AG09319 (cell line): Measurements from ENCODE around the gene SGK1.

ENCODE experiments used
- DNase-seq: peaks from one replicate; pipeline ENCODE4 v3.0.0-alpha.2; 2010; ENCODE audit warnings: low read depth; ENCODE audit errors: extremely low read depth
- TF ChIP-seq, protein P1 (sequence below): IDR thresholded peaks from 2 replicates; pipeline ENCODE4 v1.5.1; 2011; ENCODE audit warnings: low read depth, mild to moderate bottlenecking, inconsistent platforms, low read length, moderate library complexity

The SGK1 gene

DNA sequence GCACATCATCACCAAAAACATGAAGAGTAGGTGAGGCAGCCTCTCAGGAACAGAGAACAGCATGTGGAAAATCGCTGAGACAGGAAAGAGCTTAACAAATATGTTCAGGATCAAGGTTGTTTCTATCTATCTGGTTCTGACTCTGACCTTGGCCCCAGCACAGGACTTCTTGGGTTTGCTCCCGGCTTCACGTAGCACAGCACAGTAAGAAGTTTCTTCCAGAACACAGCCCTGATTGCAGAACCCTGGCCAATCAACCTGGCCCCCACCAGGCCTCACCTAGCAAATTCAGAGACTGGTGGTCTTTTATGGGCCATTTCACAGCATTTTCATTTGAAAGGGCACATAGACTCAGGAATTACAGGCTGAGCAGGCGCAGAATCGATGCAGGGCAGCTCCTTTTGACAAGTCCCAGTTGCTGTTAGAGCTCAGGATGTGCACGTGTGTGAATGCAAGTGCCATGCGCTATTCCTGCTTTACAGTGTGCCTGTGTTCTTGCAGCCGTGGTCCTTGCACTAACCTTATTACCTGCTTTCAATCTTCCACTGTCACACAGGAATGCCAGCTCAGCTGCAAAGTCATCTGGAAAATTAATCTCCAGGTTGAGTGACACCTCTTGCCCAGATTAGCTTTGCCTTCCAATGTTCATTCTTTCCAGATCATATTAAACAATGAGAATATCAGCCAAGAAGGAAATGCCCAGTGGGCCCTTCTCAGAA is 165.0 kb downstream of the SGK1 start:
- TF ChIP-seq, protein P1, sequence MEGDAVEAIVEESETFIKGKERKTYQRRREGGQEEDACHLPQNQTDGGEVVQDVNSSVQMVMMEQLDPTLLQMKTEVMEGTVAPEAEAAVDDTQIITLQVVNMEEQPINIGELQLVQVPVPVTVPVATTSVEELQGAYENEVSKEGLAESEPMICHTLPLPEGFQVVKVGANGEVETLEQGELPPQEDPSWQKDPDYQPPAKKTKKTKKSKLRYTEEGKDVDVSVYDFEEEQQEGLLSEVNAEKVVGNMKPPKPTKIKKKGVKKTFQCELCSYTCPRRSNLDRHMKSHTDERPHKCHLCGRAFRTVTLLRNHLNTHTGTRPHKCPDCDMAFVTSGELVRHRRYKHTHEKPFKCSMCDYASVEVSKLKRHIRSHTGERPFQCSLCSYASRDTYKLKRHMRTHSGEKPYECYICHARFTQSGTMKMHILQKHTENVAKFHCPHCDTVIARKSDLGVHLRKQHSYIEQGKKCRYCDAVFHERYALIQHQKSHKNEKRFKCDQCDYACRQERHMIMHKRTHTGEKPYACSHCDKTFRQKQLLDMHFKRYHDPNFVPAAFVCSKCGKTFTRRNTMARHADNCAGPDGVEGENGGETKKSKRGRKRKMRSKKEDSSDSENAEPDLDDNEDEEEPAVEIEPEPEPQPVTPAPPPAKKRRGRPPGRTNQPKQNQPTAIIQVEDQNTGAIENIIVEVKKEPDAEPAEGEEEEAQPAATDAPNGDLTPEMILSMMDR: no peak
- no peak for DNase-seq

DNA sequence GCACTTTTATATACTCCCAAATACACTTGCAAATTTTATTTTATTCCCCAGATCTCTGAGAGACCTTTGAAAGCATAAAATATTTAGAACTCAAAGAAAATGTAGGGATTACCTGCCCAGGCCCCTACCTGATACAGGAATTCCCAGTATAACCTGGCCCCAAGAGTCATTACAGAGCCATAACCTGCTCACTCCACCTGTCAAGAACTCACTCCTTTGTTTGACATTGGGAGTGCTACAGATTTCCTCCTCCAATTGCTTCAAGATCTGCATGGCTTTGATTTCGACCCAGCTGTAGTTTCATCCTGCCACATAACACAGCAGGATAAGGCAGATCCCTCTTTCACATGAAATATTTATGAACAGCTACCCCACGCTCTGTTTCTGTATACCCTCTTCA is 169.3 kb downstream of the SGK1 start:
- DNase-seq: no peak

DNA sequence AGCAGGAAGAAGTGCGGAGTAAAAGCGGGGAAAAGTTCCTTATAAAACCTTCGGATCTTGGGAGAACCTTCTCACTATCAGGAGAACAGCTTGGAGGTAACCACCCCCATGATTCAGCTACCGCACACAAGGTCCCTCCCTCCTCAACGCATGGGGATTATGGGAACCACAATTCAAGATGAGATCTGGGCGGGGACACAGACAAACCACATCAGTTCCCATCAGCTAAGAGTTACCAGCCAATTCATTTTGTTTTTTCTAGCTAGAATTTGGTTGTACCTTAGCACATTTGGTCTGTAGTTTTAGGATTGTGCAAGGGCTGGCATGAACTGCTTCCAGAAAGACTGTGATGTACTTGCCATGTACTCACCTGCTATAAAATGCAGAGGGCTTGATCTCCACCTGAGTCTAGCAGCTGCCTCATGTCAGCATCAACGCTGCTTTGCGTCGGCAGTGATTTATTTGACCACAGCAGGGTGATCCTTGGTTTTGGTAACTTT is 170.8 kb downstream of the SGK1 start:
- no peak for DNase-seq
- TF ChIP-seq, protein P1: no peak

More for the DNA sequence above, 169.3 kb downstream of the SGK1 start:
- TF ChIP-seq, protein P1: no peak

DNA sequence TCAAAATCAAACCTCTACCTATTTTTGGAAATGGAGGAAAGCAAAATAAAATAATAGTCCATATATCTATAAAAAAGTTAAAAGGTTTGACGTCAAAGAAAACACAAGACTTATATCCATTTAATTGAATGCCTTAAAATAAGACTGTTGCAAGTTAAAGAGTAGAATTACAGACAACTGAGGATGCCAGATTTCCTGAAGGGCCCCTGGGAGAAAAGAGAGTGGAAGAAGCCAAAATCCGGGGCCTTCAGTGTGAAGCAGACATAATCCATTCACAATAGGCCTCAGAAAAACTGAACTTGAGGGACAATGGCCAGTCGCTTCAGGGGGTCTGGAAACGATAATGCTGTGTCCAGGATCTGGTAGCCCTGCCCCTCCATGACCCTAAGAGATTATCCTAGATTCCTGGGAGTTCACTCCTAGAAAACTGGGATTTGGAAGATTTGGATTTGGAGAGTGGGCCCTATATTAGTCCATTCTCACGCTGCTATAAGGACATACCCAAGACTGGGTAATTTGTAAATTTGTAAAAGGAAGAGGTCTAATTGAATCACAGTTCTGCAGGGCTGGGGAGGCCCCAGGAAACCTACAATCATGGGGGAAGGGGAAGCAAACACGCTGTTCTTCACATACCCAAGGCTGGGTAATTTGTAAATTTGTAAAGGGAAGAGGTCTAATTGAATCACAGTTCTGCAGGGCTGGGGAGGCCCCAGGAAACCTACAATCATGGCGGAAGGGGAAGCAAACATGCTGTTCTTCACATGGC is 171.5 kb downstream of the SGK1 start:
- DNase-seq: no peak
- TF ChIP-seq, protein P1: no peak

DNA sequence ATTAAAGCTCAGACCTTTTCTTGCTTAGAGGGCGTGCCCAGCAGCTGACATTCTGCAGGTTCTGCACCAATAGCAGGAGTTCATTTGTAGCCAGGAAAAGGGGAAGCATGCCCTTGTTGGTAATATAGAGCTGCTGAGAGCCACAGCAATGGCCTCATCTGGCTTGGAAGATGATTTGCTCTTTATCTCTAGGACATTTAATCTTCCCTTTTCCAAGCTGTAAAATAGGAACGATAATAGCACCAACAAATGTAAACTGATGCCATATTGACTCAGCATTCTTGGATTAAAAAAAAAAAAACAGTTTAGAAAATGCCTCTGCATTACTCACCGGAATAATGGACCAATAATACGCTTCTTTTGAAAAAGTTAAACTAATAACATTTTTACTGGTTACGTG is 172.1 kb downstream of the SGK1 start:
- no peak for DNase-seq
- TF ChIP-seq, protein P1: no peak

DNA sequence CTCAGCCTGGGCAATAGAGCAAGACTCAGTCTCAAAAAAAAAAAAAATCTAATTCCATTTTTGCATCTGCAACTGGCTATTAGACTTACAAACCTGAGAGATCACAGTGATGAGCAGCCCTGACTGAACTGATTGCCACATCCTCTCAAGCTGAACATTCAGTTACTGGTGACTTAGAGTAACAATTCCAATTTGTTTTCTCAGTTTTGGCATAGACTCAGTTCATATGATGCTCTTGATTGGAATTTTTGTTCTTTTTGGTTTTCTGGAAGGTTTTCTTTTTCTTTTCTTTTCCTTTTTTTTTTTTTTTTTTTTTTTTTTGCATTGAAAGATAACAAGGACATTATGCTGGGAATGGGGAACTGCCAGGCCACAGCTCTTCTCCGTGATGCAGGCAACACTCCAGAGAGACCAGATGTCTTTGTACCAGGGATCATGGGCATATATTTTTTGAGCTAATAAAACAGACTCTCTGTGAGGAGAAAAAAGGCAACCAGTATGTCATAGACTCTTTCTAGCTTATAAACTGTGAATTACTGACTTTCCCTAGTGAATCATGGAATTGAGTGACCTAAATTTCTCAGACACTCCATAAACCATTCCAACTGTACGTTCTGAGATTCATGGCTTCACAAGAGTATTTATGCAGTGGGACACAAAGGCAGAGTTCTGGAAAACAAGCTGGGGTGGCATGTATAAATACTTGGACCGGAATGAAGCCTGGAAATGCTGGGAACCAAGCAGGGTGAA is 179.5 kb downstream of the SGK1 start:
- no peak for DNase-seq
- TF ChIP-seq, protein P1: no peak
